Gastrocnemius medialis (tissue), 4 donors: ENCODE measurements around the gene RUNX3. TPM values are rescaled to one million over a fixed set of nuclear protein-coding genes. Genes with fewer than 3 reads are reported as not detected.

Experiments
- ATAC-seq, 2 donors: fragments of 150-250 bp; one replicate each; pipeline ENCODE4 v1.9.1; 2016
- DNase-seq, 2 donors: peaks; one replicate each; pipeline ENCODE4 v3.0.0-alpha.2; 2019
- H3K27ac ChIP-seq, 4 donors: fragments of 200-600 bp; sonication (generic); 1 replicate in 1 of 4; 2 replicates in 3 of 4; pipeline ENCODE4 v1.5.1; 2016 to 2018; ENCODE audit warnings: mild to moderate bottlenecking in 2 of 4, moderate library complexity in 1 of 4
- H3K27me3 ChIP-seq, 3 donors: fragments of 200-600 bp; sonication (generic) in 2 of 3; 1 replicate in 1 of 3; 2 replicates in 2 of 3; pipeline versions ENCODE4 v1.5.1 to v1.6.0; 2016 to 2019; ENCODE audit warnings: mild to moderate bottlenecking in 1 of 3, moderate library complexity in 1 of 3
- H3K36me3 ChIP-seq, 2 donors: fragments of 200-600 bp; sonication (generic) in 1 of 2; one replicate each; pipeline ENCODE4 v1.5.1; 2017 to 2018
- H3K4me1 ChIP-seq, 2 donors: fragments of 200-600 bp; sonication (generic) in 1 of 2; one replicate each; pipeline ENCODE4 v1.5.1; 2016 to 2017; ENCODE audit warnings: mild to moderate bottlenecking in 2 of 2
- H3K4me3 ChIP-seq, 4 donors: fragments of 200-600 bp; sonication (generic) in 3 of 4; 1 replicate in 1 of 4; 2 replicates in 3 of 4; pipeline ENCODE4 v1.5.1; 2016 to 2019; ENCODE audit warnings: mild to moderate bottlenecking in 2 of 4
- H3K9me3 ChIP-seq, 3 donors: fragments of 200-600 bp; sonication (generic) in 2 of 3; 1 replicate in 1 of 3; 2 replicates in 2 of 3; pipeline ENCODE4 v1.5.1; 2016 to 2019
- POLR2A ChIP-seq, 2 donors: fragments of 450-650 bp; IDR thresholded peaks; one replicate each; pipeline ENCODE4 v1.6.1; 2017; ENCODE audit warnings: antibody characterized with exemption in 2 of 2, mild to moderate bottlenecking in 2 of 2, moderate library complexity in 2 of 2
- in situ Hi-C, 4 donors: fragments of 200-750 bp; cut with MboI; loops; one replicate each; pipeline versions ENCODE4 v1.15.0 to v1.8.0; 2017; ENCODE audit warnings: low sequenced_read_pairs in 4 of 4
- intact Hi-C: fragments of 100-400 bp; cut with DNase I; formaldehyde crosslinking; loops from one replicate; pipeline ENCODE4 v1.15.1; 2023; ENCODE audit warnings: low total_unique reads
- total RNA-seq, 4 donors: library from RNA; depleted of rRNA; stranded (reverse); fragments of >200 nt; gene quantifications; one replicate each; pipeline versions ENCODE4 v1.1.0 to v1.2.3, GENCODE V29; 2016
- TF ChIP-seq, protein P1 (sequence below), 5 experiments: fragments of 450-650 bp in 3 of 5; fragments of 200-600 bp in 2 of 5; sonication (generic) in 2 of 5; IDR thresholded peaks in 4 of 5; conservative IDR thresholded peaks in 1 of 5; 1 replicate in 4 of 5; 2 replicates in 1 of 5; pipeline ENCODE4 v1.5.1; 2016 to 2019; ENCODE audit warnings: antibody characterized with exemption in 5 of 5, mild to moderate bottlenecking in 3 of 5, moderate library complexity in 3 of 5

Gene RUNX3
- total RNA-seq, 4 donors from 2014 or later: 0.13 to 1.9 (median 0.74) TPM

- Histone ChIP-seq H3K27ac (no peak overlapping the region), H3K36me3 (no peaks in the 10 kb centered on the region), H3K27me3 (peaks cover 0 to 8% (median 0%) of the 10 kb centered on the region in 3 donors), H3K4me3 (no peak overlapping the region), H3K9me3 (no peaks in the 10 kb centered on the region), H3K4me1 (no peaks in the 10 kb centered on the region)
- no peak for DNase-seq
- in situ Hi-C loops (no loop called here), intact Hi-C loops (no loop called here)
- no peak for ATAC-seq
- TF ChIP-seq, protein P1, sequence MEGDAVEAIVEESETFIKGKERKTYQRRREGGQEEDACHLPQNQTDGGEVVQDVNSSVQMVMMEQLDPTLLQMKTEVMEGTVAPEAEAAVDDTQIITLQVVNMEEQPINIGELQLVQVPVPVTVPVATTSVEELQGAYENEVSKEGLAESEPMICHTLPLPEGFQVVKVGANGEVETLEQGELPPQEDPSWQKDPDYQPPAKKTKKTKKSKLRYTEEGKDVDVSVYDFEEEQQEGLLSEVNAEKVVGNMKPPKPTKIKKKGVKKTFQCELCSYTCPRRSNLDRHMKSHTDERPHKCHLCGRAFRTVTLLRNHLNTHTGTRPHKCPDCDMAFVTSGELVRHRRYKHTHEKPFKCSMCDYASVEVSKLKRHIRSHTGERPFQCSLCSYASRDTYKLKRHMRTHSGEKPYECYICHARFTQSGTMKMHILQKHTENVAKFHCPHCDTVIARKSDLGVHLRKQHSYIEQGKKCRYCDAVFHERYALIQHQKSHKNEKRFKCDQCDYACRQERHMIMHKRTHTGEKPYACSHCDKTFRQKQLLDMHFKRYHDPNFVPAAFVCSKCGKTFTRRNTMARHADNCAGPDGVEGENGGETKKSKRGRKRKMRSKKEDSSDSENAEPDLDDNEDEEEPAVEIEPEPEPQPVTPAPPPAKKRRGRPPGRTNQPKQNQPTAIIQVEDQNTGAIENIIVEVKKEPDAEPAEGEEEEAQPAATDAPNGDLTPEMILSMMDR (IDR thresholded peaks at IDR 0.05 in 4 of 5, conservative IDR thresholded peaks at IDR 0.05 in 1 of 5): no peak
- no peak for TF ChIP-seq POLR2A (IDR thresholded peaks at IDR 0.05)
These were observed 25.9 kb downstream of the RUNX3 start for GRCh38 chr1:24903955-24904730.

- ATAC-seq (no peak), DNase-seq (no peak)
- TF ChIP-seq, protein P1 (IDR thresholded peaks at IDR 0.05 in 4 of 5, conservative IDR thresholded peaks at IDR 0.05 in 1 of 5): no peak
- H3K36me3 ChIP-seq: no peaks in the 10 kb centered on the region
- H3K4me3 ChIP-seq: no peak overlapping the region
- intact Hi-C loops: no loop called here
- no peaks in the 10 kb centered on the region for H3K4me1 ChIP-seq
- peaks cover 0 to 8% (median 0%) of the 10 kb centered on the region in 3 donors for H3K27me3 ChIP-seq
- H3K27ac ChIP-seq: no peak overlapping the region
- H3K9me3 ChIP-seq: no peaks in the 10 kb centered on the region
- in situ Hi-C loops: no loop called here
These were observed 26.5 kb downstream of the RUNX3 start for GRCh38 chr1:24903560-24903954.

- H3K27me3 ChIP-seq: peaks cover 0 to 8% (median 0%) of the 10 kb centered on the region in 3 donors
- in situ Hi-C loops: no loop called here
- TF ChIP-seq, protein P1 (IDR thresholded peaks at IDR 0.05 in 4 of 5, conservative IDR thresholded peaks at IDR 0.05 in 1 of 5): no peak
- TF ChIP-seq POLR2A (IDR thresholded peaks at IDR 0.05): no peak
- intact Hi-C loops: no loop called here
- H3K9me3 ChIP-seq: no peaks in the 10 kb centered on the region
- H3K4me3 ChIP-seq: no peak overlapping the region
- no peaks in the 10 kb centered on the region for H3K4me1 ChIP-seq
- DNase-seq (no peak), ATAC-seq (no peak)
- no peak overlapping the region for H3K27ac ChIP-seq
- H3K36me3 ChIP-seq: no peaks in the 10 kb centered on the region
These were observed 27.0 kb downstream of the RUNX3 start for GRCh38 chr1:24903011-24903461.

GRCh38 chr1:24902471-24902891, 27.6 kb downstream of the RUNX3 start:
- no peak for DNase-seq
- peaks cover 0 to 8% (median 0%) of the 10 kb centered on the region in 3 donors for H3K27me3 ChIP-seq

More at GRCh38 chr1:24902471-24902891, 27.6 kb downstream of the RUNX3 start:
- H3K4me1 ChIP-seq: no peaks in the 10 kb centered on the region
- no peak for TF ChIP-seq POLR2A (IDR thresholded peaks at IDR 0.05)
- TF ChIP-seq, protein P1 (IDR thresholded peaks at IDR 0.05 in 4 of 5, conservative IDR thresholded peaks at IDR 0.05 in 1 of 5): no peak
- no peak for ATAC-seq
- intact Hi-C loops: no loop called here
- no peaks in the 10 kb centered on the region for H3K9me3 ChIP-seq
- H3K36me3 ChIP-seq: no peaks in the 10 kb centered on the region
- H3K4me3 ChIP-seq: no peak overlapping the region
- in situ Hi-C loops: no loop called here
- H3K27ac ChIP-seq: no peak overlapping the region
